Gastroesophageal sphincter (tissue), 4 donors: ENCODE data around the gene MEGF8. TPM values are rescaled to one million over a fixed set of nuclear protein-coding genes. Genes with fewer than 3 reads are reported as not detected.

ENCODE experiments used
- ATAC-seq: fragments of 150-250 bp; one replicate; pipeline ENCODE4 v1.9.1; 2016; ENCODE audit warnings: mild to moderate bottlenecking, moderate library complexity
- H3K27ac ChIP-seq, 4 donors: fragments of 200-600 bp; sonication (generic) in 3 of 4; 1 replicate in 3 of 4; 2 replicates in 1 of 4; pipeline ENCODE4 v1.5.1; 2016 to 2019
- H3K27me3 ChIP-seq: fragments of 200-600 bp; sonication (generic); one replicate; pipeline ENCODE4 v1.5.1; 2019
- H3K36me3 ChIP-seq, 2 donors: fragments of 200-600 bp; sonication (generic); one replicate each; pipeline ENCODE4 v1.5.1; 2019; ENCODE audit warnings: control low read depth in 1 of 2
- H3K4me1 ChIP-seq, 3 donors: fragments of 200-600 bp; sonication (generic); 1 replicate in 2 of 3; 2 replicates in 1 of 3; pipeline ENCODE4 v1.5.1; 2016 to 2019; ENCODE audit warnings: control low read depth in 2 of 3
- H3K4me3 ChIP-seq, 2 donors: fragments of 200-600 bp; sonication (generic); one replicate each; pipeline ENCODE4 v1.5.1; 2019; ENCODE audit warnings: mild to moderate bottlenecking in 1 of 2, moderate library complexity in 1 of 2
- H3K9me3 ChIP-seq, 3 donors: fragments of 200-600 bp; sonication (generic); one replicate each; pipeline ENCODE4 v1.5.1; 2017 to 2019; ENCODE audit warnings: control low read depth in 2 of 3
- CTCF ChIP-seq, 4 experiments: fragments of 200-600 bp in 2 of 4; fragments of 450-650 bp in 2 of 4; sonication (generic) in 1 of 4; IDR thresholded peaks; one replicate each; pipeline ENCODE4 v1.5.1; 2017 to 2019; ENCODE audit warnings: antibody characterized with exemption in 4 of 4, mild to moderate bottlenecking in 2 of 4, moderate library complexity in 2 of 4
- EP300 ChIP-seq: sonication (generic); formaldehyde crosslinking; IDR thresholded peaks from one replicate; pipeline ENCODE4 v1.6.1; 2017; ENCODE audit warnings: antibody characterized with exemption, mild to moderate bottlenecking
- POLR2A ChIP-seq, 2 donors: fragments of 450-650 bp; IDR thresholded peaks; one replicate each; pipeline ENCODE4 v1.6.1; 2017; ENCODE audit warnings: antibody characterized with exemption in 2 of 2, mild to moderate bottlenecking in 2 of 2, moderate library complexity in 1 of 2
- POLR2AphosphoS5 ChIP-seq: sonication (generic); formaldehyde crosslinking; IDR thresholded peaks from one replicate; pipeline ENCODE4 v1.6.1; 2017; ENCODE audit warnings: antibody characterized with exemption
- WGBS, 2 donors: methylation state at CpG; one replicate each; pipeline ENCODE4 v1.1.5; 2018; ENCODE audit warnings: low coverage in 1 of 2; 5-methylcytosine and 5-hydroxymethylcytosine counted together
- total RNA-seq, 4 donors: library from RNA; depleted of rRNA; stranded (reverse); fragments of >200 nt; gene quantifications; one replicate each; pipeline ENCODE4 v1.1.0, GENCODE V29; 2016

The MEGF8 gene
- total RNA-seq, 4 donors from 2014 or later, result 13.9 to 44.4 (median 18.1) TPM

GRCh38 chr19:42292963-42293362 lies 32.5 kb upstream of the MEGF8 start:
- no peak overlapping the region for H3K27ac ChIP-seq
- WGBS, 2 donors, result 79 to 82% methylated on average over 3 to 6 of the region's 14 CpGs
- ATAC-seq, result no peak
- no peak overlapping the region for H3K4me3 ChIP-seq
- peaks cover 0 to 20% (median 0%) of the 10 kb centered on the region in 3 donors for H3K4me1 ChIP-seq
- no peaks in the 10 kb centered on the region for H3K27me3 ChIP-seq
- H3K9me3 ChIP-seq, result no peaks in the 10 kb centered on the region
- TF ChIP-seq POLR2AphosphoS5, result no peak
- TF ChIP-seq POLR2A (IDR thresholded peaks at IDR 0.05), result no peak
- TF ChIP-seq EP300, result no peak
- no peak for TF ChIP-seq CTCF (IDR thresholded peaks at IDR 0.05)
- peaks cover 0 to 76% of the 10 kb centered on the region in 2 donors for H3K36me3 ChIP-seq

GRCh38 chr19:42293540-42293939 lies 31.9 kb upstream of the MEGF8 start:
- Histone ChIP-seq H3K36me3 (peaks cover 0 to 70% of the 10 kb centered on the region in 2 donors), H3K4me3 (no peak overlapping the region), H3K27ac (no peak overlapping the region), H3K9me3 (no peaks in the 10 kb centered on the region), H3K4me1 (peaks cover 0 to 20% (median 0%) of the 10 kb centered on the region in 3 donors), H3K27me3 (no peaks in the 10 kb centered on the region)
- ATAC-seq, result no peak
- TF ChIP-seq CTCF (IDR thresholded peaks at IDR 0.05) (peak in 1 of 4 experiments; percentile 5), POLR2AphosphoS5 (no peak)
- 67% methylated on average over 3 of the region's 17 CpGs; no CpG with 5 or more reads in 1 of the 2 donors for WGBS, 2 donors

- no peak for TF ChIP-seq POLR2A (IDR thresholded peaks at IDR 0.05)
- TF ChIP-seq POLR2AphosphoS5, result no peak
- no peak for TF ChIP-seq EP300
- TF ChIP-seq CTCF (IDR thresholded peaks at IDR 0.05), result no peak
- Histone ChIP-seq H3K27ac (no peak overlapping the region), H3K9me3 (no peaks in the 10 kb centered on the region), H3K27me3 (no peaks in the 10 kb centered on the region), H3K4me1 (peaks cover 0 to 20% (median 0%) of the 10 kb centered on the region in 3 donors), H3K4me3 (no peak overlapping the region), H3K36me3 (peaks cover 0 to 66% of the 10 kb centered on the region in 2 donors)
- no peak for ATAC-seq
- 50% methylated on average over 4 of the region's 15 CpGs; no CpG with 5 or more reads in 1 of the 2 donors for WGBS, 2 donors
These were observed 31.5 kb upstream of the MEGF8 start for GRCh38 chr19:42293948-42294347.

GRCh38 chr19:42294471-42295137 lies 30.8 kb upstream of the MEGF8 start:
- Histone ChIP-seq H3K36me3 (peaks cover 0 to 59% of the 10 kb centered on the region in 2 donors), H3K27me3 (no peaks in the 10 kb centered on the region), H3K4me1 (peaks cover 0 to 20% (median 0%) of the 10 kb centered on the region in 3 donors), H3K9me3 (no peaks in the 10 kb centered on the region), H3K27ac (no peak overlapping the region), H3K4me3 (no peak overlapping the region)
- no peak for TF ChIP-seq POLR2AphosphoS5
- TF ChIP-seq EP300, result no peak
- no peak for TF ChIP-seq POLR2A (IDR thresholded peaks at IDR 0.05)
- TF ChIP-seq CTCF (IDR thresholded peaks at IDR 0.05), result no peak
- 64% methylated on average over 3 of the region's 24 CpGs; no CpG with 5 or more reads in 1 of the 2 donors for WGBS, 2 donors
- no peak for ATAC-seq

- Histone ChIP-seq H3K27me3 (no peaks in the 10 kb centered on the region), H3K9me3 (no peaks in the 10 kb centered on the region), H3K4me1 (peaks cover 0 to 20% (median 0%) of the 10 kb centered on the region in 3 donors), H3K36me3 (peaks cover 0 to 52% of the 10 kb centered on the region in 2 donors), H3K4me3 (no peak overlapping the region), H3K27ac (no peak overlapping the region)
- WGBS, 2 donors, result 57% methylated on average over 1 of the region's 5 CpGs; no CpG with 5 or more reads in 1 of the 2 donors
- ATAC-seq, result no peak
- TF ChIP-seq POLR2A (IDR thresholded peaks at IDR 0.05) (no peak), POLR2AphosphoS5 (no peak), EP300 (no peak), CTCF (IDR thresholded peaks at IDR 0.05) (no peak)
These were observed 30.1 kb upstream of the MEGF8 start for GRCh38 chr19:42295342-42295741.
